NCI-H82 treated with DMSO at 0.1 percent for 48 hours (cell line): ENCODE measurements around the gene AKAP13.
"Not testable (repeated sequence)": the region's sequence is repeated elsewhere in the genome, so short reads cannot be mapped to it uniquely, and the experiment has no call there.

Source experiments
- DNase-seq: peaks from one replicate; lab custom pipeline; 2025; ENCODE audit not compliant: unreplicated experiment; lab: John Stamatoyannopoulos, UW

AKAP13 gene

DNA sequence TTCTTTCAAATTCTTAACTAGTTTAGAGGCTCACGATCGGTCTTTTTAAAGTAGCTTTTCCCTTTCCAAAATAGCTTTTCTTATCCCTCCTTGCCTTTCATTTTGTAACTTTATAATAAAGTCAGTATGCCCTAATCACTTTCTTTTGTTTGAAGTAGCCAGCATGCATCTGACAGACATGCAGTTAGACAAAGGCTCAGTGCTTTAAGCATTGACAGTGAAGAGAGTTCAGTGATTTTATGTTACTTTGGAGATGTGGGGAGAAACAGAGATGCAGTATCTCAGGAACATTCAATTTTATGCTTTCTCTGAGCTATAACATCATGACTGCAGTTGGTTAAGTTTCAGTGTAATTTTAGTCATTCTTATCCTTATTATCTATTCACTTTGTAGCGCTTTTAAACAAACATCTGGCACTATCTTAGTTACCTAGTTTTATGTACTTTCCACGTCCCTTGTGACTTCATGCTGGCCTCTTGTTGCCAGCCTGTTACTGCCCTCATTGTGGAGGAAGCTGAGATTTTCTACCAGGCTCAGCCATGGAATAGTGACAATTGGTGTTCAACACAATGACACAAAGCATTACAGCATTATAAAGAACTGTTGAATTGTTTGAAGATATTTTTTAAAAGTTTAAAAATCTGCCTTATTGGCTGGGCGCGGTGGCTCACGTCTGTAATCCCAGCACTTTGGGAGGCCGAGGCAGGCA is 90.3 kb downstream of the AKAP13 start:
- no peak for DNase-seq

- no peak for DNase-seq
These were observed 91.9 kb downstream of the AKAP13 start for GRCh38 chr15:85472349-85472748.

DNA sequence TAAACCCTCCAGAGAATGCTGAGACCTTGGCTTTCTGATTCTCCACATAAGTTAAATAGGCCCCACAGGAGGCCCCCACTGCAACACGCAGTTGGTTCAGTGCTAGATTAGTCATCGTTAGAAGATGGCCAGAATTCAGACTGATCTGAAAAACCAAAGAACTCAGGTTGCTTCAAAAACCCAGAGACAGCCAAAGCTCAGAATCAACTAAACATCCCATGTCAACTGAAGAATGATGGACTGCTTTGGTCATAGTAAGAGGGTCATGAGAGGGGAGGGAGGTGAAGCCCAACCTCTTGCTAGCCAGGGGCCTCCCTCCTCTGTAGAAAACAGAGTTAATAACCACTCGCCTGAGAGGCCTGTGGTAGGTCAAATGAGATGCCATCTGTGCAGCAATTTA is 93.1 kb downstream of the AKAP13 start:
- DNase-seq, result peak; percentile 89

- DNase-seq, result no peak
These were observed 94.4 kb downstream of the AKAP13 start for GRCh38 chr15:85474700-85475316.

DNA sequence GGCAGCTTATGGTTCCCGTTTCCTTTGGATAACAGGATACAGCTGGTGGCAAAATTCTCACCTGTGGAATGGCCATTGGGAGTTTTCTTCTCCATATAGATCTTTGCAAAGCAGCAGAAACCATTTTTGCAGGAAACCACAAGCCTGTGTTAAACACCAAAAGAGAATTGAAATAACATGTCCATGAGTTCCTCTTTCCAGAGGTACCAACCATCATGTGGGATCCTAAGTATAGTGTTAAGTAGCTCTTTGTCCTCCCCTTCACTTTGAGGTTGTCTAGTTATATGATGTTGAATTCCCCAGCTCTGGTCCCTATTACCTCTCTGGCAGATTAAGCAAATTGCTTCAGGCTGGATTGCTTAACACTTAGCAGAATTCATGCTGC is 94.9 kb downstream of the AKAP13 start:
- DNase-seq, result no peak

GRCh38 chr15:85475711-85476110 is 95.3 kb downstream of the AKAP13 start:
- no peak for DNase-seq

DNA sequence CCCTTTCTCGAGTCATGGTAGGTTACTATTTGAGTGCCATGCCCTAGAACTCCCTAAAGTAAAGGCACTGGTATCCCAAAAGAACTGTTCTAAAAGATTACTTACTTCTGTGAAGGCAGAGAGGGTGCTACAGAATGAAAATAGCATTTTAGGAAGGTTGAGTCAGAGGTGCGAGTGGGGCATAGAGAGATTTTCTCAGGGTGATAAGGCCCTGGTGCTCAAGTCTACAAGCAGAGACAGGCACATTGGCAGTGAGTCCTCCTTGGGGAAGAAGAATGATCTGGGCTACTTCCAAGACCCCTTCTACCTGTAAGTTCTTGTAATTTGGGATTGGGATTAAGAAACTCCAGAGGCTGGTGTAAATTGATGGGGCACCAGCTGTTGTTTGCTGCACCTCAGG is 96.7 kb downstream of the AKAP13 start:
- DNase-seq, result no peak

DNA sequence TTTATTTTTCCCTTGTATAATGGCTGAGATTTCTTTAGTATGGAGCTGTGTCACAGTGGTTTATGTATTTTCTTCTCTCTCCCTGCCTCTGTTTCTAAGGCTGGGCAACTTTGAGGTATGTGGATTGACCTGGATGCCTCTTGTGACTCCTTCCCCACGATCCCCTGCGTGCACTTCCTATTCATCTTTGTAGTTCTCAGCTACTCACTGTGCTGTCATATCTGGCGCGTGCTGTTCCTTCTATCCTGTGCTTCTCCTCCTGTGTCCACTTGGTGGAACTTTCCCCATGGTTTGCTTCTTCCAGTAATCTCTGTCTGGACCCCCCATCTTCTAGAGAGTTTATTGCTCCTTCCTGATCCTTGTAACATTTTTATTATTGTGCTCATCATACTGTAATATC is 97.3 kb downstream of the AKAP13 start:
- no peak for DNase-seq

GRCh38 chr15:85479071-85479647 is 98.8 kb downstream of the AKAP13 start:
- no peak for DNase-seq

DNA sequence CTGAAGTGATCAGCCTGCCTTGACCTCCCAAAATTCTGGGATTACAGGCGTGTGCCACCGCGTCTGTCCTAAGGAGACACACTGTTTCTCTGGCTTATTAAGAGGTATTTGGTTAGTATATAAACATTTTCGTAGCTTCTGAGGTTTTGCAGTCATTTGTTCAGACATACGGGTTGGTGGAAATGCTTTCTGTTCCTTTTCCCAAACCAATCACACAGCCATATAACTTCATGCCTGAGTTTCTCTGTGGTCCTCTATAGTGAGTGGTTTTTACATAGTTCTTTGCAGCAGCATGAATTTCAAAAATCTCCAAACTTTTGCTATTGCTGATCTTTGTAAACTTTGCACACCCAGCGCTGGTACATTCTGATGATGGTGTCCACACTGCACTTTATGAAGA is 100.5 kb downstream of the AKAP13 start:
- no peak for DNase-seq

- DNase-seq, result not testable (repeated sequence)
These were observed 101.1 kb downstream of the AKAP13 start for GRCh38 chr15:85481543-85481942.

DNA sequence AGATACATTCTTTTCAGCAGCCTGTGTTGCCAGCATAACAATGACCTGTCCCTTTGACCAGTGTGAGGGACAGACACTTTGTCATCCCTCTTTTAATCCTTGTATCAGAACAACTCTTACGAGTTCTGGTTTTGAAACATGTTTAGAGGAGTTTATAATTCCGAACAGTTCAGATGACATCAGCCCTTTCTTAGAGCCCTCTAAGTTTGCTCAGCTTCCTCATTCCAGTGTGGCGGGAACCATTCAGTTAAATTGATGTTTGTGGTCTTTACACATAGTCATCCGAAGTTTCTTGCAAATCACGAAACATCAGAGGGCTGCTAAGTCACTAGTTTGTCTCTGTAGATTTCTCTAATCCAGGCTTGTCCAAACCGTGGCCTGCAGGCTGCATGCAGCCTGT is 102.5 kb downstream of the AKAP13 start:
- DNase-seq, result no peak

DNA sequence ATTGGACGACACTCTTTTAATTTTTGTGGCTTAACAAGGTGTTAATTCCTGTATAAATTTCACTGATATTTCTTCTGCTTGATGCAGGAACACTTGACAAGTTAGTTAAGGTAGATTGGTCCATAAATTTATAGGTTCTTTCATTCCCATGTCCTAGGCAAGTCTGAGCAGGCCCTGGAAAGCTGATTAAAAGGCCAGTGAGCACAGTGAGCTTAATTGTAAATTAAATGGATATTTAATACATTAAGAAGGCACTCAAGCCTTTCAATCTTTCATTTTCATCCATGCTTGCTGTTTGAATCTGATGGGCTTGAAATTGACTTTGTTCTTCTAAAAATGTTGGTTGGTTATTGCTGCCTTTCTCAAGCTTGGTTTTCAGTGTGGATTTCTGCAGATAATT is 103.6 kb downstream of the AKAP13 start:
- DNase-seq, result not testable (repeated sequence)

GRCh38 chr15:85484923-85485322 is 104.5 kb downstream of the AKAP13 start:
- DNase-seq, result not testable (repeated sequence)

DNA sequence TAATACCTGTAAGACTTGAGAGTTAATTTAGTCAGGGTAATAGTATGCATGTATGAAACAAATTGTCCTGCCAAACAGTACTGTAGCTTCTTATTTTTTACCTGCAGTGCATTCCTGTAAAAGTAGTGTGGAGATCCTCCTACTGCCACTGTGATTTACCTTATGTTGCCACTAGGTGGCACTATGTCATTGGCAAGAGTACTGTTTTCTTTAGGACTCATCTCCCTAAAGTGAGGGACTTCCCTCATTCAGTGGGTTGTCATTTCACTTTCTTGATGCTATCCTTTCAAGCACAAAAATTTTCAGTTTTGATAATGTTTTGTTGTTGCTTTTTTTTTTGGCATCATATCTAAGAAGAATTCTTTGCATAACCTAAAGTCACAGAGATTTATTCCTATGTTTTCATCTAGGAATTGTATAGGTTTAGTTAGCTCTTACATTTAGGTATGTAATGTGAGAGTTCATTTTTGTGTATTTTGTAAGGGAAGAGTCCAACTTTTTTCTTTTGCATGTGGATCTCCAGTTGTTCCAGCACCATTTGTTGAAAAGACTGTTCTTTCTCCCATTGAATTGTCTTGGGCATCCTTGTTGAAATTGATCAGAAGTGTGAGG is 105.7 kb downstream of the AKAP13 start:
- peak; percentile 60 for DNase-seq

GRCh38 chr15:85487796-85488195 is 107.4 kb downstream of the AKAP13 start:
- DNase-seq, result not testable (repeated sequence)

GRCh38 chr15:85488997-85489396 is 108.6 kb downstream of the AKAP13 start:
- DNase-seq, result no peak

DNA sequence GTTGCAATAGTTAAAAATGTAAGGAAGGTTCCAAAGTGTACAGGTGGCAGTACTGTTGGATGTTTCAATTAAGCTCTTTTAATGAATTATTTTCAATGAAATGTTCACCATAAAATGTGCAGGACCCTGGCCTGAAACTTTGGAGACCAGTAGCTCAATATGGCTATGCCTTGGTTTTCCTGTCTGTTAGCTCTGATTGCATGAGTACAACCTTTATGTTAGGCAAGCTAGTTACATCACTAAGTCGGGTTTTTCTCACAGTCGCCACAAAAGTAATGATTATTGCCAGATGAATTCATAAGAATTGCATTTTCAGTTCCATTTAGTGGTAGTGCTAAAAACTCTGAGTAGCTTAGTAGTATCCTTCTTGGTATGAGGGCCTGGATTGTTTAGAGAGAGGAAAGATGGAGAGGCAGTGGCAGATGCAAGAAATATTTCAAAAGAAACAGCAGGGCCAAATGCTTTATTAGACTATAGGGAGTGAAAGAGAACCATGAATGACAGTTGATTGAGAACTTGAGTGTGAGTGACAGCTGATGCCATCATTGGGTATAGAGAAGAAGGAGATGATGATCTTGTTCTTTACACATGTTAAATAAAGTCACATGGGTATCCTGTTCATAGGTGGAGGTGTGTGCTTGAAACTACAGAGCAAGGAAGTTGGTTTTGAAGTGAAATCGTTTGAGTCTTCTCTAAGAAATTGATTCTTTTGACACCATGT is 109.5 kb downstream of the AKAP13 start:
- no peak for DNase-seq

- DNase-seq, result peak; percentile 77
These were observed 110.5 kb downstream of the AKAP13 start for GRCh38 chr15:85490856-85491255.

DNA sequence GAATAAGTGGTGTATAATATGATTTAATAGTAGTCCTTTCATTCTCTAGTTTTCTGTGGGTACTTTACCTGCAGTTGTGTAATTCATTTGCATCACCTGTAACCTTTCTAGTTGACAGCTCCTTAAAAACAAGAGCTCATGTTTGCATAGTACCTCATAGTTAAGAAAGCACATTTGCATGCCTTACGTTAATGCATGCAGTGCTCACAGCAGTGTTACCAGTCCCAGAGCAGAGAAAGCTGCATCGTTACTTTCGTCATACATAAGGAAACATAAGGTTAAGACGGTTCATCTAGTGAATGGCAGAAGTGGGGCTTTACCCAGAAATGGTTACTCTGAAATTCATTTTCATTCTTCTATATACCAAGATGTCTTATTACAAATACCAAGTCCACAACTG is 111.3 kb downstream of the AKAP13 start:
- no peak for DNase-seq

- no peak for DNase-seq
These were observed 112.0 kb downstream of the AKAP13 start for GRCh38 chr15:85492406-85492805.
